Hepatocyte (in vitro differentiated cells): ENCODE data around the gene PCSK6. TPM values are rescaled to one million over a fixed set of nuclear protein-coding genes. Genes with fewer than 3 reads are reported as not detected.

Experiments used
- DNase-seq: peaks from one replicate; pipeline ENCODE4 v3.0.0-alpha.2; 2016; ENCODE audit warnings: low spot score
- H2AFZ ChIP-seq: fragments of 200-600 bp; sonication (generic); 2 replicates; pipeline ENCODE4 v1.6.0; 2016; ENCODE audit warnings: antibody characterized with exemption, mild to moderate bottlenecking
- H3K27ac ChIP-seq: fragments of 200-600 bp; sonication (generic); 2 replicates; pipeline ENCODE4 v1.5.1; 2016; ENCODE audit warnings: mild to moderate bottlenecking
- H3K27me3 ChIP-seq: fragments of 200-600 bp; sonication (generic); 2 replicates; pipeline ENCODE4 v1.6.1; 2016
- H3K36me3 ChIP-seq: fragments of 200-600 bp; sonication (generic); replicated peaks from 2 replicates; pipeline ENCODE4 v1.5.1; 2016; ENCODE audit warnings: low read depth; ENCODE audit not compliant: insufficient read depth
- H3K4me1 ChIP-seq: fragments of 200-600 bp; sonication (generic); 2 replicates; pipeline ENCODE4 v1.5.1; 2016; ENCODE audit warnings: mild to moderate bottlenecking, moderate library complexity; ENCODE audit not compliant: insufficient read depth
- H3K4me2 ChIP-seq: fragments of 200-600 bp; sonication (generic); 2 replicates; pipeline ENCODE4 v1.6.0; 2016
- H3K4me3 ChIP-seq: fragments of 200-600 bp; sonication (generic); 2 replicates; pipeline ENCODE4 v1.5.1; 2016; ENCODE audit warnings: mild to moderate bottlenecking
- H3K79me2 ChIP-seq: fragments of 200-600 bp; sonication (generic); 2 replicates; pipeline ENCODE4 v1.6.0; 2017; ENCODE audit warnings: mild to moderate bottlenecking
- H3K9me2 ChIP-seq: fragments of 200-600 bp; sonication (generic); replicated peaks from 2 replicates; pipeline ENCODE4 v1.6.0; 2017; ENCODE audit warnings: mild to moderate bottlenecking; ENCODE audit not compliant: insufficient read depth
- H3K9me3 ChIP-seq: fragments of 200-600 bp; sonication (generic); 2 replicates; pipeline ENCODE4 v1.5.1; 2016; ENCODE audit warnings: low read depth, mild to moderate bottlenecking
- H4K20me1 ChIP-seq: fragments of 200-600 bp; sonication (generic); 2 replicates; pipeline ENCODE4 v1.6.0; 2016; ENCODE audit warnings: mild to moderate bottlenecking; ENCODE audit not compliant: insufficient read depth, poor library complexity, severe bottlenecking
- EZH2 ChIP-seq: fragments of 200-600 bp; sonication (generic); IDR thresholded peaks from 2 replicates; pipeline ENCODE4 v1.6.1; 2016; ENCODE audit warnings: antibody characterized with exemption, mild to moderate bottlenecking, borderline replicate concordance
- EZH2phosphoT487 ChIP-seq: fragments of 200-600 bp; sonication (generic); IDR thresholded peaks from one replicate; pipeline ENCODE4 v1.6.1; 2018; ENCODE audit warnings: antibody characterized with exemption, mild to moderate bottlenecking, low read depth, moderate library complexity; ENCODE audit not compliant: unreplicated experiment, severe bottlenecking
- WGBS: methylation state at CpG from one replicate; pipeline ENCODE4 v1.1.6; 2016; ENCODE audit warnings: low lambda C conversion rate; ENCODE audit errors: missing lambda C conversion rate; 5-methylcytosine and 5-hydroxymethylcytosine counted together
- polyA plus RNA-seq: library from polyadenylated mRNA; unstranded; fragments of >200 nt; fragmentation: Nextera tagmentation; extraction: Ambion mirVana; gene quantifications from 2 replicates; pipeline ENCODE4 v1.2.1, GENCODE V29; 2016
- total RNA-seq: library from RNA; depleted of rRNA; stranded (reverse); fragments of >200 nt; gene quantifications from 2 replicates; pipeline ENCODE4 v1.2.3, GENCODE V29; 2014
- TF ChIP-seq, protein P1 (sequence below): fragments of 200-600 bp; sonication (generic); IDR thresholded peaks from 2 replicates; pipeline ENCODE4 v1.5.1; 2016; ENCODE audit warnings: antibody characterized with exemption, mild to moderate bottlenecking; ENCODE audit not compliant: poor library complexity

PCSK6 gene
- total and polyA plus RNA-seq, 2 experiments from 2014 or later, result 31.7 to 40.5 TPM

DNA sequence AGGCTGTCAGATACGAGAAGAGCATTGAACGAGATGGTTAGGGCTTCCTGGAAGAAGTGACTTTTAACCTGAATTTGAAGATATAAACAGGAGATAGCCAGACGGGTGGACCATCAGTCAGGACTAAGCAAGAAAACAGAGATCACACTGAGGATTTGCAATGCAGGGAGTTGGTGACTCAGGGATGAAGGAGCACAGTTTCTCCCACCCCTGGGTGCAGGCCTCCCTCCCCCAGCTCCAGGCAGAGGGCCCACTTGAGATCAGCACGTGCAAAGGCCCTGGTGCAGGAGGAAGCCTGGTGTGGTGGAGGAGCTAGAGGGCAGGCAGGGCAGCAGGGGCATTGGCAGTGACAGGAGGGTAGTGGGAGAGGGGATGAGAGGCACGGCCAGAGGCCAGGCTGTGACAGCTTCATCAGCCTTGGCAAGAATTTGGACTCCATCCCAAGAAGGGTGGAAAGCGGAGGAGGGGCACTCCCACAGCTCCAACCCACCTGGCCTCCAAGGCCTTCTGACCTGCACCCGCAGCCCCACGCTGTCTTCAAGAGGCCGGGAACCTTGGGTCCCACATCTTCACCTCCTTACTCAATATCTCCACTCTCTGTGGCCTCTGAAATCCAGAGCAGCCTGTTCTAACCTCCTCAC, 8.7 kb upstream of the PCSK6 start:
- DNase-seq, result no peak
- Histone ChIP-seq H3K9me3 (no peaks in the 10 kb centered on the region), H3K9me2 (no peaks in the 10 kb centered on the region), H3K4me1 (peaks cover 13% of the 10 kb centered on the region), H3K4me2 (no peak overlapping the region), H3K27me3 (no peaks in the 10 kb centered on the region), H2AFZ (no peak overlapping the region), H3K27ac (no peak overlapping the region), H3K79me2 (no peaks in the 10 kb centered on the region), H3K4me3 (no peak overlapping the region), H3K36me3 (no peaks in the 10 kb centered on the region), H4K20me1 (no peaks in the 10 kb centered on the region)
- whole genome bisulfite sequencing, result 78% methylated on average over 9 of the region's 9 CpGs
- TF ChIP-seq EZH2phosphoT487 (no peak), EZH2 (no peak)
- TF ChIP-seq, protein P1, sequence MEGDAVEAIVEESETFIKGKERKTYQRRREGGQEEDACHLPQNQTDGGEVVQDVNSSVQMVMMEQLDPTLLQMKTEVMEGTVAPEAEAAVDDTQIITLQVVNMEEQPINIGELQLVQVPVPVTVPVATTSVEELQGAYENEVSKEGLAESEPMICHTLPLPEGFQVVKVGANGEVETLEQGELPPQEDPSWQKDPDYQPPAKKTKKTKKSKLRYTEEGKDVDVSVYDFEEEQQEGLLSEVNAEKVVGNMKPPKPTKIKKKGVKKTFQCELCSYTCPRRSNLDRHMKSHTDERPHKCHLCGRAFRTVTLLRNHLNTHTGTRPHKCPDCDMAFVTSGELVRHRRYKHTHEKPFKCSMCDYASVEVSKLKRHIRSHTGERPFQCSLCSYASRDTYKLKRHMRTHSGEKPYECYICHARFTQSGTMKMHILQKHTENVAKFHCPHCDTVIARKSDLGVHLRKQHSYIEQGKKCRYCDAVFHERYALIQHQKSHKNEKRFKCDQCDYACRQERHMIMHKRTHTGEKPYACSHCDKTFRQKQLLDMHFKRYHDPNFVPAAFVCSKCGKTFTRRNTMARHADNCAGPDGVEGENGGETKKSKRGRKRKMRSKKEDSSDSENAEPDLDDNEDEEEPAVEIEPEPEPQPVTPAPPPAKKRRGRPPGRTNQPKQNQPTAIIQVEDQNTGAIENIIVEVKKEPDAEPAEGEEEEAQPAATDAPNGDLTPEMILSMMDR, result no peak

DNA sequence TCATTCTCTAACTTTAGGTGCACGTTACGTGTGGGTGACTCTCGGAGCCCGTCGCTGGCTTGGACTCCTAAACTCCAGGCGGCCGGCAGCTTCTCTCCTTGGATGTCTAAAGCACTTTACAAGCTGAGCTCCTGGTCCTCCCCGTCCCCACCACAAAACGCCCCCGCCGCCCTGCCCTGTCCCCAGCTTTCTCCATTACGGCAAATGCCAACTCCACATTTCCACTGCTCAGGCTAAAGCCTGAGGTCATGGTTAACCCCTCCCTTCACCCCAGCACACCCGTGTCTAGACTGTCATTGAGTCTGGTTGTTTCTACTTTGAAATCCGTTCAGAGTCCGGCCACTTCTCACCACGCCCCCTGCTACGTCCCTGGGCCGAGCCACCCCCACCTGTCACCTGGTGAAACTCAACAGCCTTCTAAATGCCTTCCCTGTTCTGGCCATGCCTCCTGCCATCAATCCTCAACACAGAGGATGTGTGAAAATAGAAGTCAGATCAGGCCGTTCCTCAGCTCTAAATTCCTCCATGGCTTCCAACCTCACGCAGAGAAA, 8.1 kb upstream of the PCSK6 start:
- Histone ChIP-seq H3K27ac (no peak overlapping the region), H4K20me1 (no peaks in the 10 kb centered on the region), H3K4me3 (no peak overlapping the region), H3K36me3 (no peaks in the 10 kb centered on the region), H3K4me2 (no peak overlapping the region), H3K9me2 (no peaks in the 10 kb centered on the region), H3K79me2 (no peaks in the 10 kb centered on the region), H2AFZ (no peak overlapping the region), H3K9me3 (no peaks in the 10 kb centered on the region), H3K27me3 (no peaks in the 10 kb centered on the region), H3K4me1 (peaks cover 13% of the 10 kb centered on the region)
- TF ChIP-seq EZH2, result no peak
- TF ChIP-seq EZH2phosphoT487, result no peak
- TF ChIP-seq, protein P1, result no peak
- DNase-seq, result peak; percentile 72
- WGBS, result 71% methylated on average over 16 of the region's 20 CpGs

DNA sequence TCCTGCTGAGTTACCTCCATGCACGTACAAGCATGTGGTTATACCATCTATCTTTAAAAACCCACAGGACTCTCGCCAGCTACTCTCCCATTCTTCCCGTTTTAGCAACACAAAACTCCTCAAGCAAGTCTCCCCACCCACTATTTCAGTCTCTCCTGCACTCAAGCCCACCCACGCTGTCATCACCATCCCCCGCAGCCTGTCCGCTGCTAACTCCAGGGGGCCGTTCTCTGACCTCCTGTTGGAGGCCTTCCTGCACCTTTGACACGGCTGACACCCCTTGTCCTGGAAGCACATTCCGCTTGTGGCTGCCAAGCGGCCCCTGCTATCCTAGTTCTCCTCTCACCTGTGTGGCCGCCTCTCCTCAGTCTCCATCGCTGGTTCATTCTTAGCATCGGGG, 7.5 kb upstream of the PCSK6 start:
- no peaks in the 10 kb centered on the region for H3K36me3 ChIP-seq
- 81% methylated on average over 13 of the region's 13 CpGs for WGBS
- DNase-seq, result no peak
- peaks cover 13% of the 10 kb centered on the region for H3K4me1 ChIP-seq
- no peaks in the 10 kb centered on the region for H3K79me2 ChIP-seq
- no peak overlapping the region for H3K4me3 ChIP-seq
- TF ChIP-seq, protein P1, result no peak
- TF ChIP-seq EZH2, result no peak
- no peak for TF ChIP-seq EZH2phosphoT487
- no peaks in the 10 kb centered on the region for H3K27me3 ChIP-seq
- no peak overlapping the region for H3K4me2 ChIP-seq
- H3K27ac ChIP-seq, result no peak overlapping the region
- no peaks in the 10 kb centered on the region for H3K9me3 ChIP-seq
- no peaks in the 10 kb centered on the region for H4K20me1 ChIP-seq
- H3K9me2 ChIP-seq, result no peaks in the 10 kb centered on the region
- no peak overlapping the region for H2AFZ ChIP-seq
